Activated CD4-positive, alpha-beta T cell treated with anti-CD3 and anti-CD28 coated beads, Interleukin-2, amount 50 U/mL, for 1 hour (primary cell): ENCODE results near the gene KIFC3.
"Not testable (repeated sequence)": the region's sequence is repeated elsewhere in the genome, so short reads cannot be mapped to it uniquely, and the experiment has no call there.

Source experiments
- DNase-seq: peaks from one replicate; pipeline ENCODE4 v3.0.0-alpha.2; 2020

KIFC3 gene

DNA sequence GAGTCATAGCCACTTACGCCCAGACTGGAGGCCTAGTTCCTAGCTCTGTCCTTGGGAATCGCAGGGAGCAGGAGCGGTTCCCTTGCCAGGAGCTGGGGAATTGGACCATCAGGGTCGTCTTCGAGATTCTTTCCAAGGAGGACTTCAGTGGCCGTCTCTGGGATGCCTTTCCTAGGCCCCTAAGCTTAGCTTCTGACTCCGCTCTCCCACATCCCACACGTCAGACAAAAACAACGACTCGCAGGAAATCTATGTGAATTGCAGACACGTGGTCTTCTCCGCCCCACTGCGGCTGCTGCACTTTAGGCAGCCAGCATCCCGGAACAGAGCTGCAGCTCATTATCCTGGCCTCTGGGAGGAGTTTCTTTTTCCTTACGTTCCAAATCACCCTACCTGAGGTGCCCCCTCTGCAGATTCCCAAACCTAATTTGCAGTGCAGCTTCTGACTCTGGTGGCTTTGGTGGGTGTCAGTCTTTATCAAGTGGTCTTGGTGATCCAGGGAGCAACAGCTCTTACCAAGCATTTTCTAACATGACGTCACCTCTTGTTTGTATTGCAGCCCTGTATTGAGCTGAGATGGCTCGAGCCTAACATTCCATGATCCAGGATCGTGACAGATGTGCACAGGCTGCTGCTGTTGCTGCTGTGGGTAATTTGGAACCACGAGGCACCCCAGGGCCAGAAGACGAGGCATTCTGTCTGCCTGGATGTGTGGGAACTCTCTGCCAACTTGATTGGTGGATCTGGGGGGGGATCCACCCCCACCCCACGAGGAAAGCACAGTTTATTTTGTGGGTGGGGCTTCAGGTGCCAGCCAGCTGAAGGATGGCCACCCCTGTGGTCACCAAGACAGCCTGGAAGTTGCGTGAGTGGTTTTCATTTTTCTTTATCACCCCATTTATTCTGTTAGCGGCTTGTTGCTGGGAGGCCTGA is 65.6 kb downstream of the KIFC3 start:
- peak; percentile 32 for DNase-seq

DNA sequence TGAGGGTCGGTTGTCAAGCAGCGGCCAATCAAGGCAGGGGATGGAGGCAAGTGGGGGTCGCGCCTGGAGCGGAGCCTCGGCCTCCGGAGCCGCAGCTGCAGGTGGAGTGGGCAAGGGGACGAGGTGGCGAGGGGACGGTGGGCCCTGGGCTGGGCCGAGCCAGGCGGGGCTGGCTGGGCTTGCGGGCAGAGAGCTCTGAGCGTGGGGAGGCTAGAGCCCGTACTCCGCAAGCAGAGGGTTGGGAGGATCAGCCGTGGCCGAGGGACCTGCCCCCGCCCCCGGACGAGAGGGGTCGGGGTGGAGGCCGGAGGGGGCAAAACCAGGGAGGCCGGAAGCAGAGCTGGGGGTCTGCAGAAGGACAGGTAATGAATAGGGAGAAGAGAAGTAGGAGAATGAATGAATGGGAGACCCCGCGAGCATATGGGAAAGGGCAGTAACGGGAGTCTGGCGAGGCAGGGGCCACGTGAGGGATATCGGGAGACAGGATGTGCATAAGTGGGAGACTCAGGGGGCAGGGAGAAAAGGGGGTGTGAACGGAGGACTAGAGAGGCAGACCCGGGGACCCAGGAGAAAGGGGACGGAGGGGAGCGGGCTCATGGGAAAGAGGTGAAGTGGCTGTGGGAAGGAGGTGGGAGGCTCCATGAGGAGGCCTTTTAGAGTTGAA is 66.4 kb downstream of the KIFC3 start, which contains the start of gene KATNB1:
TSS of gene KATNB1 (plus strand) at position 16 of the 664 bp plus-strand sequence. CDS start 1,474 bp downstream, outside the sequence.
- DNase-seq: no peak

- peak; percentile 96 for DNase-seq
Measured at GRCh38 chr16:57734925-57735754, 67.2 kb downstream of the KIFC3 start.

- DNase-seq: no peak
Measured at GRCh38 chr16:57734308-57734924, 67.9 kb downstream of the KIFC3 start.

- no peak for DNase-seq
Measured at GRCh38 chr16:57732714-57733113, 69.6 kb downstream of the KIFC3 start.

DNA sequence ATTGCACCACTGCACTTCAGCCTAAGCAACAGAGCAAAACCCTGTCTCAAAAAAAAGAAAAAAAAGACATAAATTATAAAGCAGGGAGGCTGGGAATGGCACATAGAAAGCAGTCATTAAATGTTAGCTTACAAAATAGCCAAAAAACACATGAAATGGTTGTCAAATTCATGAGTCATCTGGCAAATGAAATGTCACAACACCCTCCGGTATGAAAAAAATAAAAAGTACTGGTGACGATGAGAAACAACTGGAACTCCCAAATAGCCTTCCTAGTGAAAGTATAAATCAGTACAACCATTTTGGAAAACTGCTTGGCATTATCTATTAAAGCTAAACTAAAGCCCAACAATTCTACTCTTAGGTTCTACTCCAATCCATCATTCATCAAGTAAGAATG is 70.3 kb downstream of the KIFC3 start:
- no peak for DNase-seq

DNA sequence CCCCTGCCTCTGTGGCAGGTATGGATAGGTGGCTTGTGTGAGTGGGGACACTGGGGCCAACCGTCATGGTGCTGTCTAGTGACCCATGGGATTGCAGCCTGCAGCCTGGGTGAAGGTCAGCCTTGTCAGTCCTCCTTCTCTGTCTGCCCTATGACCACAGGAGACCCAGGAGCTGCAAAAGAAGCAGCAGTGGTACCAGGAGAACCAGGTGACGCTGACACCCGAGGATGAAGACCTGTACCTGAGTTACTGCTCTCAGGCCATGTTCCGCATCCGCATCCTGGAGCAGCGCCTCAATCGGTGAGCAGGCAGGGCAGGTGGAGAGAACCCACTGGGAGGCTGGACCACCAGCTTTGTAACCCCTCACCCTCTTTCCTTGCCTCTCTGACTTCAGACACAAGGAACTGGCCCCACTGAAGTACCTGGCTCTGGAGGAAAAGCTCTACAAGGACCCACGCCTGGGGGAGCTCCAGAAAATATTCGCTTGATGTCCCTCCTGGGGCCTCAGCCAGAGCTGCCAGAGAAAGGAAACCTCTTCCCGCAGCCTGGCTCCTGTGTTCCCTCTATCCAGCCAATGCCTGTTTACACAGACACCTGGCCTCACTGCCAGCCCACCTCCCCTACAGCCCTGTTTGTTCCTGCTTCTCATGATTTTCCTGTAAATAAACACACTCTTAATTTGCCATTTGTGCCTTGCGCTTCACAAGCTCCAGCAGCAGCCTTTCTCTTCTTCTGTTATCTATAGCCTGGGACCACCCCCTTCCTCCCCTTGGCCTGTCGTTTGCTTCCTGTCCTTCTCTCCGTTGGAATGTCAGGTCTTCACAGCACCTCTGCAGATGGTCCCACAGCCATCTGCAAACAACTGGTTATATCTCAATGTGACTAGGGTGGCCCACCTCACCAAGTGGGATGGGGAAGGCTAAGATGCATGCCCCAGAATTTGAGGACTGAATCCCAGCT is 71.2 kb downstream of the KIFC3 start:
- no peak for DNase-seq

DNA sequence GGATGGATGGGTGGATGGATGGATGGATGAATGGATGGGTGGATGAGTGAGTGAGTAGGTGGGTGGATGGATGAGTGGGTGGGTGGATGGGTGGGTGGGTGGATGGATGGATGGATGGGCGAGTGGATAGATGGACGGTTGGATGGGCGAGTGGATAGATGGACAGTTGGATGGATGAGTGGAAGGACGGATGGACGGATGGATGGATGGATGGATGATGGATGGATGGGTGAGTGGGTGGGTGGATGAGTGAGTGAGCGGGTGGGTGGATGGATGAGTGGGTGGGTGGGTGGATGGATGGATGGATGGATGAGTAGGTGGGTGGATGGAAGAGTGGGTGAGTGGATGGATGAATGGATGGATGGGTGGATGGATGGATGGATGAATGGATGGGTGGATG is 72.4 kb downstream of the KIFC3 start:
- DNase-seq: not testable (repeated sequence)

DNA sequence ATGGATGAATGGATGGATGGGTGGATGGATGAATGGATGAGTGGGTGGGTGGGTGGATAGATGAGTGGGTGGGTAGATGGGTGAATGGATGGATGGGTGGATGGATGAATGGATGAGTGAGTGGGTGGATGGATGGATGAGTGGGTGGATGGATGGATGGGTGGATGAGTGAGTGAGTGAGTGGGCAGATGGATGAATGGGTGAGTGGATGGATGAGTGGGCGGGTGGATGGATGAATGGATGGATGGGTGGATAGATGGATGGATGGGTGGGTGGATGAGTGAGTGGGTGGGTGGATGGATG is 73.2 kb downstream of the KIFC3 start:
- no peak for DNase-seq

- no peak for DNase-seq
Measured at GRCh38 chr16:57728336-57729181, 73.7 kb downstream of the KIFC3 start.

DNA sequence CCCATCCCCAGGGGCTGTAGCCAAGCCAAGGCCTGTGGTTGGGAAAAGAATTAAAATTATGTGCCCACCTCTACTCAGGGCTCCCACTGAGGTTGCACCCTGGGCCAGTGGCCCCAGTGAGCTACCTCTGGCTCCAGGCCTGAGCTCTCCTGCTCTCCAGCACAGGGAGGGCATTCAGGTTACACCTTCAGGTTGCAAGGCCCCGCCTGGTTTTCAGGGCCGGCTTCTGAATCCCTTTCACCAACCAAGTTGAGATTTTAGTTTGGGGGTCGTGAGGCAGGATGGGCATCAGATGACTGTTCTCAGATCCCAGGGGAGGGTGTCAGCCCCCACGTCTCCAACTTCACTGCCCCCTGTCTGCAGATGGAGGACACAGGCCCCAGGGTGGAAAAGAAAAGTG is 74.7 kb downstream of the KIFC3 start:
- DNase-seq: no peak

GRCh38 chr16:57726433-57726947 is 75.8 kb downstream of the KIFC3 start:
- no peak for DNase-seq

DNA sequence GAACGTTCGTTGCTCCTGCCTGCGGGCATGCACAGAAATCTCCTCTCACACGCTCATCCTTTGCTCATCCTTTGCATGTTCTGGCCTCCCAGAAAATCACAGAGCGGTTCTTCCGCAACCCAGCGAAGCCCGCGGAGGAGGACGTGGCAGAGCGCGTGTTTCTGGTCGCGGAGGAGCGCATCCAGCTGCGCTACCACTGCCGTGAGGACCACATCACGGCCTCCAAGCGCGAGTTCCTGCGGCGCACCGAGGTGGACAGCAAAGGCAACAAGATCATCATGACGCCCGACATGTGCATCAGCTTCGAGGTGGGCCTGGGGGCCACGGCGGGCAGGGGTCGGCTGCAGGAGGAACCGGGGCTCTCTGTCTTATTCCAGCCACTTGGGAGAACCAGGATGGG is 76.3 kb downstream of the KIFC3 start:
- no peak for DNase-seq

- DNase-seq: no peak
Measured at GRCh38 chr16:57725554-57725953, 76.7 kb downstream of the KIFC3 start.

DNA sequence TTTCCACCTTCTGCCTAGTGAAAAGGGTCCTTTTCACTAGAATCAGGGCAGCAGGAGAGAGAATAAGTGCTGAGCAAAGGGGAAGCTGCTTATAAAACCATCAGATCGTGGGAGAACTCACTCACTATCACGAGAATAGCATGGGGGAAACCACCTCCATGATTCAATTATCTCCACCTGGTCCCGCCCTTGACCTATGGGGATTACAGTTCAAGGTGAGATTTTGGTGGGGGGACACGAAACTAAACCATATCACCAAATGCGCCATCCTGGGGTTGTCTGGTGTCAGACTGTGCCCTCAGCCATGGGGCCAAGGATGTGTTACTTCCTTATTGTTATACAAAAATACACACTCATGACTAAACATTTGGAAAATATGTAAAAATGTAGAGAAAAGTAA is 77.1 kb downstream of the KIFC3 start:
- no peak for DNase-seq

DNA sequence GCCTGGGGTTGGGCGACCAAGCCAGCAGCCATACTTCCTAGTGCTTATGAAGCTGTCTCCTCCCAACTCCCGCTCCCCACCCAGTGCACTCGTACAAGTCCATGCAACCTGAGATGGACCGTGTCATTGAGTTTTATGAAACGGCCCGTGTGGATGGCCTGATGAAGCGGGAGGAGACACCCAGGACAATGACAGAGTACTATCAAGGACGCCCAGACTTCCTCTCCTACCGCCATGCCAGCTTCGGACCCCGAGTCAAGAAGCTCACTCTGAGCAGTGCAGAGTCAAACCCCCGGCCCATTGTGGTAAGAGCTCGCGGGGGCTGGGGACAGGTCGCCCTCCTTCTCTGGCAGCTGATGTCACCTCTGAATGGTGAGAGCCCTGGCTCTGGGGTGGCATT is 77.8 kb downstream of the KIFC3 start:
- DNase-seq: no peak

GRCh38 chr16:57723170-57723569 is 79.1 kb downstream of the KIFC3 start:
- DNase-seq: no peak

GRCh38 chr16:57722651-57723050 is 79.6 kb downstream of the KIFC3 start:
- no peak for DNase-seq

DNA sequence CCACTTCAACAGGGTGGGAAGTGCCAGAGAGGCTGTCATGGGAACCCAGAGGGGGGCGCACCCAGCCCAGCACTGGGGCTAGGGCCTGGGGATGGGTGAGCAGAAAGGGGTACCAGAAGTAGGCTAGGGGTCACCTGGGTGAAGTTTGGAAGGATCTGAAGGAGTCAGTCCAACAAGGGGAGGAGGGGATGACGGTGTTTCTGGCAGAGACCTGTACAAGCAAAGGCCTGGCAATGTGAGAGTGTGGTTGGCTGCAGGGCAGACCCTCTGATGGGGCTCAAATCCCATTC is 80.1 kb downstream of the KIFC3 start:
- no peak for DNase-seq

DNA sequence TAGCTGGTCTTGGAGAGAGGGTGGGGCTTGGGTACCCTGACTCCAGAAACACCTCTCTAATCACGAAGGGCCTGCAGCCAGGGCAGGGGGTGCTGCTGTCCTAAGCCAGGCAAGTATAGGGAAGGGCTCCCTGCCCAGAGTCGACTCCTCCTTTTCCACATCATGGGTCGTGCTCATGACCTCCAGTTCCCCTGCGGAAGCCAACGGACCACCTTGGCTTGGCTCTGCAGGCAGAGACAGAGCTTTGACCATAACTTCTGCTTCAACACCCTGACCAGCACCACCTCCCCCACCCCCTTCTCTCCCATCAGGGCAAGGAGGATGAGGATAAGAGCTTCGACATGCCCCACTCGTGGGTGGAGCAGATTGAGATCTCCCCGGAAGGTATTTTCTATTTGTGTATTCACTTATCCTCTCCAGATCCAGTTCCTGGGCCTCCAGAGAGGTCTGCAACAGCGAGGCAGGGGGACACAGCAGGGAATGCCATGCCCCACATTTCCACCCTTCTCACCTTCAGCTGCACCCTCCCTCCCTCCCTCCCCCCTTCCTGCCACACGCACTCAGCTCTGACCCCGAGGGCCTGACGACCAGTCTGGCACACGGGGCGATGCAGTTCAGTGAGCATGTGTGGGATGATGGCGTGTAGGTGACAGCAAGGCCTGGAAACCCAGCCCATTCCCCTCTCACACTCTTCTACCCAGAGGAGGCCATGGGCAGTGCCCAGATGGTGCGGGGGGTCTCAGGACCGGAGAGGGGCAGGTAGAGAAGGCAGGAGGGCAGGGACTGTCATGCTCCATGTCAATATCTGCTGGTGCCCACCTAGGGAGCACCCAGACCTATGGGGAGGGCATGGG is 80.7 kb downstream of the KIFC3 start:
- DNase-seq: no peak
